Bone marrow (tissue), 2 donors: Measurements from ENCODE around the gene PLAU.
"Not testable (repeated sequence)": the region's sequence is repeated elsewhere in the genome, so short reads cannot be mapped to it uniquely, and the experiment has no call there.

Experiments used
- DNase-seq, 2 donors: peaks; one replicate each; lab custom pipeline; 2025; lab: John Stamatoyannopoulos, UW

PLAU gene

GRCh38 chr10:73922007-73922863 is 11.3 kb downstream of the PLAU start:
- DNase-seq = no peak

GRCh38 chr10:73922864-73923133 is 11.9 kb downstream of the PLAU start:
- DNase-seq = no peak

- no peak for DNase-seq
These were observed 13.1 kb downstream of the PLAU start for GRCh38 chr10:73923935-73924598.

- DNase-seq = no peak
These were observed 14.0 kb downstream of the PLAU start for GRCh38 chr10:73924935-73925334.

DNA sequence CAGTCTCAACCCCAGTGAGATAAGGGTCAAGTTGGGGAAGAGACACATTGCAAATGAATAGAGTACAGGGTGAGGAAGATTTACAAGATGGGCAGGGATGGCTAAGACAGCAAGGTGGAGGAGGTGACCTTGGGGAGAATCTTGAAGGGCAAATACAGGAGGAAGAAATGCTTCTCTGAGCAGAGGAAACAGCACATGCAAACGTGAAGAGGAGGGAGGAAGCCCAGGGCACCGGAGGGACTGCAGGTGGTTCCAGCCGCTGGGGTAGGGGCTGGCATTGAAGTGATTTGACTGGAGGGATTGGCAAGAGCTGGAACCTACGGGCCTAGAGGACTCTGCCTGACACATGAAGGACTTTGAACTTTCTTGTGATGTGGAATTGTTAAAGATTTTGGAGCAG is 14.6 kb downstream of the PLAU start:
- DNase-seq = no peak

- DNase-seq = peak in 1 of 2 donors; percentile 55
These were observed 15.3 kb downstream of the PLAU start for GRCh38 chr10:73926152-73926764.

- not testable (repeated sequence) for DNase-seq
These were observed 19.8 kb downstream of the PLAU start for GRCh38 chr10:73930630-73931327.

- DNase-seq = no peak
These were observed 21.1 kb downstream of the PLAU start for GRCh38 chr10:73931767-73932619.

DNA sequence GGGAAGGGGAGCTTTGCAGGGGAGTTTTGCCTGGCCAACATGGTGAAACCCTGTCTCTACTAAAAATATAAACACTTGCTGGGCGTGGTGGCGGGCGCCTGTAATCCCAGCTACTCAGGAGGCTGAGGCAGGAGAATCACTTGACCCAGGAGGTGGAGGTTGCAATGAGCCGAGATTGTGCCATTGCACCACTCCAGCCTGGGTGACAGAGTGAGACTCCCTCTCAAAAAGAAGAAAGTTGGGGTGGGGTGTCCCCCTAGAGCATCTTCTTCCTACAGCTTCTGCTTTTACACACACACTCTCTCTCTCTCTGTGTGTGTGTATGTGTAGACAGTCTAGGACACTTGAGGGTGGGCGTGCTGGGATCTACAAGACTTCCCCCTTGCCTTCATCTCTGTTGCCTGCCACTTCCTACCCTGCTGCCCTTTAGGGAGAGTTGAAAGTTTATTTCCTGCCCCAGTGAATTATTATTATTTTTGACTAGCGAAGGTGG is 21.7 kb downstream of the PLAU start:
- peak in 1 of 2 donors; percentile 63 for DNase-seq

- no peak for DNase-seq
These were observed 23.1 kb downstream of the PLAU start for GRCh38 chr10:73934074-73934473.

DNA sequence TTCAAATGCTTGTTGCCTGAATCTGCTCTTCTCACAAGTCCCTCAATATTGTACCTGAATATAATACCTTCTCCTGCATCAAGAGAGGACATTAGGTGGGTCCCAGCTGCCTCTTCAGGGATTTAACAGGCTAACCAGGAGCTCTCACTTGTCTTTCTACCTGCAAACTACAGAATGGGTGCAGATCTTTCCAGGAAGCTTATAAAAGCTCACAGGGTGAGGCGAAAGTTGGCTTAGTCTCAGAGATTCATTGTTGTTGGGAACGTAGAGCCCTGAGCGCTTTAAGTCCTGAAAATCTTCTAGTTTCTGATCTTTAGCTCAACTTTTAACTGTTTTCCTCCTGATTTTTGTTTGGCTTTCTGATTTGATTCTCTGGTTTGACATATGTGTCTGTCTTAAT is 25.0 kb downstream of the PLAU start:
- no peak for DNase-seq

DNA sequence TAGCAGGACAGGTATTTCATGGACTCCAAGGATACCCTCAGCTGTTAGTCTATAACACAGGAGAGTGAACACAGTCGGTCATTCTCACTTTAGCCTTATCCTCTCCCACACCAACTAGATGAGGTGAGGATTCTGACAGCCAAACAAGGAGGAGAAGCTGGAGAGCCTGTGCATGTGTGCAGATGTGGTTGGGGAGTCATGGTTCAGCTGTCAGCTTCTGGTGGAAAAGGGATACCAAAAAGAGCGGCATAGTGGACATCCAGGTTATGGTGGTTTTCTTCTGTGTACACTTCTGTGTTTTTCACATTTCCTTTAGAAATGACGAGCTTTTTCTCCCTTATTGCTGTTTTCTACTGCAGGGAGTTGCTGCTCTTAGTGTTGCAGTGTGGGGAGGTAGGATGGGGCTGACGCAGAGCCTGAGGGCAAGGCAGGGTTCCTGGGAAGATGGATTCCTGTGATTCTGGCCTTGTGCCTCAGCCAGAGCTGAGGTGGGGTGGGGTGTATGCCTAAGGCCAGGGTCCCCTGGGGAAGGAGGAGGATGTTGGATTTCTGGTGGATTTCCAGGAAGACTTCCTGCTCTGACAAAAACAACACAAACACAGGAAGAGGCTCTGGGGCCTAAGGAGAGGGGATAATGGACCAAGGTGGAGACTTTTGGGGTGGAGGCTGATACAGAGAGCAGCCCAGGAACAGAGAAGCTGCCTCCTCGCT is 26.6 kb downstream of the PLAU start:
- no peak for DNase-seq

DNA sequence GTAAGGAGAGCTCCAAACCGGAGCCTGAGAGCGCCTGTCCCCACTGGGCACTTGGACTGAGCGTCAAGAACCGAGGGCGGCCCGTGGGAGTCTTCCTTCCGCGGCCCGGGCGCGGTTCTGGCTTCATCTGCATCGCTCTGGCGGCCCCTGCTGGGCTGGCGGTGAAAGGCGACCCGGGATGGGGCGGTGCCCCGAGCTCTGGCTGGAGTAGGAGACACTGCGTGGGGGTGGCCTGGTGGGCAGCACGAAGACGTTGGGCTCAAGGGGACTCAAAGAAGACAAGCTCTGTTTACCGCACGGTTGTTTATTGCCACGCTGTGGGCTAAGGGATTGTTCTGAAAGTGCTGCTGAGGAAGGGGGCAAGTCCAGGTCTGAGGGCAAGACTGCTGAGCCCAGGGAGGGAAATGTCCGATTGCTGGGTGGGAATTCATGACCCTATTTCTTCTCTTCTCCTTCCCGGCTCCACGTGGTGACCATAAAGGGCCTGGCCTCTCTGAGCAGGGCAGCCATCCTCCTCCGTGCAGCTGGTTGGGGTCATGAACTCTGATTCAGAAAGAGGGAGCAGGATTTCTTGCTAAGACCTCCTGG is 29.8 kb downstream of the PLAU start:
- peak; percentile 66 to 77 for DNase-seq

GRCh38 chr10:73941300-73941699 is 30.4 kb downstream of the PLAU start:
- no peak for DNase-seq

- DNase-seq = no peak
These were observed 33.6 kb downstream of the PLAU start for GRCh38 chr10:73944356-73945100.

GRCh38 chr10:73946253-73947145 is 35.6 kb downstream of the PLAU start:
- no peak for DNase-seq

GRCh38 chr10:73948947-73949633 is 38.2 kb downstream of the PLAU start:
- DNase-seq = no peak
